Chondrocyte (in vitro differentiated cells): Measurements from ENCODE around the gene PLSCR2. TPM values are rescaled to one million over a fixed set of nuclear protein-coding genes. Genes with fewer than 3 reads are reported as not detected.
"Not testable (repeated sequence)": the region's sequence is repeated elsewhere in the genome, so short reads cannot be mapped to it uniquely, and the experiment has no call there.

Source experiments
- DNase-seq: peaks from one replicate; pipeline ENCODE4 v3.0.0; 2021; ENCODE audit warnings: mixed read lengths, low spot score
- H3K27ac Mint-ChIP-seq: one replicate; pipeline ENCODE4 v1.8.0; 2021; ENCODE audit warnings: mild to moderate bottlenecking, moderate library complexity, mixed read lengths; ENCODE audit not compliant: unreplicated experiment
- H3K27me3 Mint-ChIP-seq: 2 replicates; pipeline ENCODE4 v1.8.0; 2021; ENCODE audit warnings: low read depth, mixed read lengths
- H3K36me3 Mint-ChIP-seq: 2 replicates; pipeline ENCODE4 v1.8.0; 2021; ENCODE audit warnings: low read depth, mixed read lengths
- H3K4me1 Mint-ChIP-seq: 2 replicates; pipeline ENCODE4 v1.8.0; 2021; ENCODE audit warnings: low read depth, mild to moderate bottlenecking, mixed read lengths
- H3K4me3 Mint-ChIP-seq: one replicate; pipeline ENCODE4 v1.8.0; 2021; ENCODE audit warnings: mild to moderate bottlenecking, moderate library complexity, mixed read lengths; ENCODE audit not compliant: unreplicated experiment
- H3K9me3 Mint-ChIP-seq: 2 replicates; pipeline ENCODE4 v1.8.0; 2021; ENCODE audit warnings: low read depth, mixed read lengths
- total RNA-seq: library from RNA; stranded (reverse); gene quantifications from 3 replicates; pipeline ENCODE4 v1.2.1, GENCODE V29; 2021
- TF ChIP-seq, protein P1 (sequence below): fragments of 200-600 bp; sonication (generic); IDR thresholded peaks from 2 replicates; pipeline ENCODE4 v1.5.0; 2021; ENCODE audit warnings: antibody characterized with exemption, mild to moderate bottlenecking, moderate library complexity

Gene PLSCR2
- total RNA-seq, 1 donor from 2014 or later, result not detected

DNA sequence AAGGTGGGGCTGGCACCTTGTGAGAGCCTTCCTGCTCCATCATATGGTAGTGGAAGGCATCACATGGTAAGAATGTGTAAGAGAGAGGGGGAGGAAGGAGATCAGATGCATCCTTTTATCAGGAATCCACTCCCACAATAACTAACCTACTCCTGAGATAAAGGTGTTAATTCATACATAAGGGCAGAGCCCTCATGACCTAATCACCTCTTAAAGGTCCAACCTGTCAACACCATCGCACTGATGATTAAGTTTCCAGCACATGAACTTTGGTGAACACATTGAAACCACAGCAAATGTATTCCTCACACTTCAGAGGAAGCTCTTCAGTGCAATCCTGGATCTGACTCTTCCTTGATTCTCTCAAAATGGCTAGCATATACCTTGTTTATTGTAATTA is 55.4 kb downstream of the PLSCR2 start:
- Mint-ChIP-seq H3K27me3 (no peaks in the 10 kb centered on the region), H3K4me1 (no peaks in the 10 kb centered on the region), H3K4me3 (no peak overlapping the region), H3K27ac (no peak overlapping the region), H3K36me3 (peaks cover 6% of the 10 kb centered on the region), H3K9me3 (peaks cover 11% of the 10 kb centered on the region)
- TF ChIP-seq, protein P1, sequence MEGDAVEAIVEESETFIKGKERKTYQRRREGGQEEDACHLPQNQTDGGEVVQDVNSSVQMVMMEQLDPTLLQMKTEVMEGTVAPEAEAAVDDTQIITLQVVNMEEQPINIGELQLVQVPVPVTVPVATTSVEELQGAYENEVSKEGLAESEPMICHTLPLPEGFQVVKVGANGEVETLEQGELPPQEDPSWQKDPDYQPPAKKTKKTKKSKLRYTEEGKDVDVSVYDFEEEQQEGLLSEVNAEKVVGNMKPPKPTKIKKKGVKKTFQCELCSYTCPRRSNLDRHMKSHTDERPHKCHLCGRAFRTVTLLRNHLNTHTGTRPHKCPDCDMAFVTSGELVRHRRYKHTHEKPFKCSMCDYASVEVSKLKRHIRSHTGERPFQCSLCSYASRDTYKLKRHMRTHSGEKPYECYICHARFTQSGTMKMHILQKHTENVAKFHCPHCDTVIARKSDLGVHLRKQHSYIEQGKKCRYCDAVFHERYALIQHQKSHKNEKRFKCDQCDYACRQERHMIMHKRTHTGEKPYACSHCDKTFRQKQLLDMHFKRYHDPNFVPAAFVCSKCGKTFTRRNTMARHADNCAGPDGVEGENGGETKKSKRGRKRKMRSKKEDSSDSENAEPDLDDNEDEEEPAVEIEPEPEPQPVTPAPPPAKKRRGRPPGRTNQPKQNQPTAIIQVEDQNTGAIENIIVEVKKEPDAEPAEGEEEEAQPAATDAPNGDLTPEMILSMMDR, result no peak
- no peak for DNase-seq

DNA sequence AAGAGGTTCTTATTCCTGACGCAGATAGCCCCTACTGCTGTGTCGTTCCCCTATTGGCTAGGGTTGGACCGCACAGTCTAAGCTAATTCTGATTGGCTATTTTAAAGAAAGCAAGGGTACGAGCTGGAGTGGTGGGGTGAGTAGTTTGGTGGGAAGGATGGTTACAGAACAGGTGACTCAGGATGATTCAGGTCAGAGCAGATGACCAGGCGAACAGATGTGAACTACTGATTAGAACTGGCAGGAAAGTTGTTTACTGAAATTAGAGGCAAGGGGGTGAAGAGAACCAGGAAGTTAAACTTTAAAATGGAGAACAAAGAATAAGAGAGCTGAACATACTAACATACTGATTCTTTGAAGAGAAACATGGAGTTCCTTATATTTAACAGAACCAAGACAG is 56.6 kb downstream of the PLSCR2 start:
- not testable (repeated sequence) for H3K4me1 Mint-ChIP-seq, H3K4me3 Mint-ChIP-seq, DNase-seq, H3K36me3 Mint-ChIP-seq, H3K27me3 Mint-ChIP-seq, H3K27ac Mint-ChIP-seq
- peaks cover 11% of the 10 kb centered on the region for H3K9me3 Mint-ChIP-seq

DNA sequence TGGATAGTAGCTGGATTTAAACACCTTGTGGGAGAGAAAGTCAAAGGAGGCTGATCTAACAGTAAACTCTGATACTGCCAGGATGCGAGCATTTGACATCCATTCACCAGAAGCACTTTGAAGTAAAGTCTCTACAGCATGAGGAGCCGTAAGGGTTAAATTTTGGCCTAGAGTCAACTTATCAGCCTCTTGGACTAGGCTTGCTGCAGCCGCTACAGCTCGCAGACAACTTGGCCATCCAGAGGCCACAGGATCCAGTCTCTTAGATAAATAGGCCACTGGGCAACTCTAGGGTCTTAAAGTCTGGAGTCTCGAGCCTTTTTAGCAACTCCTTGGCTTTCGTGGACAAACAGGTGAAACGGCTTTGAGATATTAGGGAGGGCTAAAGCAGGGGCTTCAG is 61.4 kb downstream of the PLSCR2 start:
- no peak overlapping the region for H3K4me3 Mint-ChIP-seq

DNA sequence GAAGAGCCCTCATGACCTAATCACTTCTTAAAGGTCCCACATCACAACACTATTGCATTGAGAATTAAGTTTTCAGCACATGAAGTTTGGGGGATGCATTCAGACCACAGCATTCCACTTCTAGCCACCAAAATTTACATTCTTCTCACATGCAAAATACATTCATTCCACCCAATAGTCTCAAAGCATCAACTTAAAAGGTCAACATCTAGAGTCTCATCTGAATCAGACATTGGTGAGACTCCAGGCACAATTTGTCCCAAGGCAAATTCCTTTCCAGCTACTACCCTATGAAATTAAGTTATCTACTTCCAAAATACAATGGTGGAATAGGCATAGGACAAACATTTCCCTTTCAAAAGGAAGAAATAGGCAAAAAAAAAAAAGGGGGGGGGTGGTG is 64.9 kb downstream of the PLSCR2 start:
- no peak overlapping the region for H3K27ac Mint-ChIP-seq

More for the DNA sequence above, 61.4 kb downstream of the PLSCR2 start:
- TF ChIP-seq, protein P1, result no peak
- Mint-ChIP-seq H3K27me3 (no peaks in the 10 kb centered on the region), H3K36me3 (peaks cover 6% of the 10 kb centered on the region), H3K4me1 (no peaks in the 10 kb centered on the region), H3K27ac (no peak overlapping the region), H3K9me3 (peaks cover 11% of the 10 kb centered on the region)
- DNase-seq, result no peak

DNA sequence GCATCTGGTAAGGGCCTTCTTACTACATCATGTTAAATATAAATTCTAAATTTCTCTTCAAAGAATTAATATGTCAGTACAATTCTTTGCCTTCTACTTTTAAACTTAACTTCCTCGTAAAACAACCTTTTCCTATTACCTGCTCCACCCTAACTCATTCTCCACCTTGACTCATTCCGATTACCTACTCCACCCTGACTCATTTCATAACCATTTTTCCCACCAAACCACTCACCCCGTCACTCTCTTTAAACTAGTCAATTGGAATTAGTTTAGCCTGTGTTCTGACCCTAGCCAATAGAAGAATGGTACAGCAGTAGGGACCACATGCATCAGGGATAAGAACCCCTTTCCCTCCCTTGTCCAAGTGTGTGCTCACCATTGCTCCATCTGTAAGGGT is 65.6 kb downstream of the PLSCR2 start:
- TF ChIP-seq, protein P1, result no peak
- no peak overlapping the region for H3K27ac Mint-ChIP-seq
- no peak for DNase-seq
- H3K9me3 Mint-ChIP-seq, result no peaks in the 10 kb centered on the region
- H3K36me3 Mint-ChIP-seq, result no peaks in the 10 kb centered on the region
- no peaks in the 10 kb centered on the region for H3K27me3 Mint-ChIP-seq
- no peaks in the 10 kb centered on the region for H3K4me1 Mint-ChIP-seq
- no peak overlapping the region for H3K4me3 Mint-ChIP-seq

More for the DNA sequence above, 64.9 kb downstream of the PLSCR2 start:
- no peak for DNase-seq
- Mint-ChIP-seq H3K27me3 (no peaks in the 10 kb centered on the region), H3K36me3 (no peaks in the 10 kb centered on the region), H3K9me3 (no peaks in the 10 kb centered on the region), H3K4me3 (no peak overlapping the region), H3K4me1 (no peaks in the 10 kb centered on the region)
- TF ChIP-seq, protein P1, result no peak

DNA sequence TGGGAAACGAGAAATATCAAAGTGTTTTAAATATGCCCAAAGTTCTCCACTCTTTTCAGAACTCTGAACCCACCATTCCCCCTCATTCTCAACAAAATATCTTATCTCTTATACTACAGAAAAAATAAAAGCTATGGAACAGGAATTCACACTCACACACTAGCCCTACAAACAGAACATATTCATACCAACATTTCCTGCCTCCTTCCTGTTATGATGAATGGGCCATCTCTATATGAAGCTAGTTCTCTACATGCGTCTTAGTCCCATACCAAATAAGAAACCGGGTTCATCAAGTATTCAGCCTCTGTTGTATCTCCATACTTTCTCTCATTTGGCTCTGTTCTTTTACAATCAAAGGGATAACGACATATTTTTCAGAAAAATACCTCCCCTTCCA is 72.6 kb downstream of the PLSCR2 start:
- peaks cover 2% of the 10 kb centered on the region for H3K4me1 Mint-ChIP-seq
- no peak overlapping the region for H3K4me3 Mint-ChIP-seq
- H3K27ac Mint-ChIP-seq, result no peak overlapping the region
- TF ChIP-seq, protein P1, result no peak
- H3K27me3 Mint-ChIP-seq, result no peaks in the 10 kb centered on the region
- no peak for DNase-seq
- no peaks in the 10 kb centered on the region for H3K9me3 Mint-ChIP-seq
- H3K36me3 Mint-ChIP-seq, result no peaks in the 10 kb centered on the region
